H9 (cell line): ENCODE data around the gene NTF4. TPM values are rescaled to one million over a fixed set of nuclear protein-coding genes. Genes with fewer than 3 reads are reported as not detected.

ENCODE experiments used
- DNase-seq: peaks from one replicate; pipeline ENCODE4 v3.0.0-alpha.2; 2017
- H2AFZ ChIP-seq: one replicate; pipeline ENCODE4 v1.6.1; 2013; ENCODE audit warnings: mild to moderate bottlenecking, low read length, control low read depth, moderate library complexity
- H2AK5ac ChIP-seq: 2 replicates; pipeline ENCODE4 v1.6.1; 2013; ENCODE audit warnings: low read length, control low read depth, mixed read lengths; ENCODE audit not compliant: insufficient read length
- H2BK120ac ChIP-seq: one replicate; pipeline ENCODE4 v1.6.1; 2013; ENCODE audit warnings: low read depth, mild to moderate bottlenecking, low read length, control low read depth, inconsistent platforms; ENCODE audit not compliant: poor library complexity, severe bottlenecking
- H2BK12ac ChIP-seq: 2 replicates; pipeline ENCODE4 v1.6.1; 2013; ENCODE audit warnings: low read length, control low read depth, mixed read lengths, low read depth; ENCODE audit not compliant: insufficient read length
- H2BK15ac ChIP-seq: 2 replicates; pipeline ENCODE4 v1.6.1; 2013; ENCODE audit warnings: low read depth, low read length, control low read depth
- H2BK20ac ChIP-seq: one replicate; pipeline ENCODE4 v1.6.1; 2013; ENCODE audit warnings: low read depth, mild to moderate bottlenecking, low read length, control low read depth, inconsistent platforms; ENCODE audit not compliant: poor library complexity, severe bottlenecking
- H2BK5ac ChIP-seq: 2 replicates; pipeline ENCODE4 v1.6.1; 2013; ENCODE audit warnings: low read length, control low read depth, mixed read lengths; ENCODE audit not compliant: insufficient read length
- H3K14ac ChIP-seq: 2 replicates; pipeline ENCODE4 v1.6.1; 2013; ENCODE audit warnings: low read length, control low read depth; ENCODE audit not compliant: insufficient read depth
- H3K18ac ChIP-seq: 2 replicates; pipeline ENCODE4 v1.6.1; 2013; ENCODE audit warnings: low read depth, mild to moderate bottlenecking, mixed read lengths, low read length, control low read depth; ENCODE audit not compliant: insufficient read length
- H3K23ac ChIP-seq: 2 replicates; pipeline ENCODE4 v1.6.1; 2013; ENCODE audit warnings: low read length, control low read depth, mixed read lengths, low read depth; ENCODE audit not compliant: insufficient read length
- H3K23me2 ChIP-seq: 2 replicates; pipeline ENCODE4 v1.6.1; 2013; ENCODE audit warnings: low read depth, mild to moderate bottlenecking, mixed read lengths, low read length, control low read depth; ENCODE audit not compliant: insufficient read length, poor library complexity, severe bottlenecking
- H3K27ac ChIP-seq: 2 replicates; pipeline ENCODE4 v1.5.1; 2013; ENCODE audit warnings: low read length, control low read depth, mixed read lengths, low read depth; ENCODE audit not compliant: insufficient read length
- H3K27me3 ChIP-seq: 2 replicates; pipeline ENCODE4 v1.6.1; 2013; ENCODE audit warnings: low read length, control low read depth, inconsistent platforms; ENCODE audit not compliant: insufficient read depth
- H3K4ac ChIP-seq: 2 replicates; pipeline ENCODE4 v1.6.1; 2013; ENCODE audit warnings: low read depth, mild to moderate bottlenecking, control low read depth, inconsistent platforms, low read length, moderate library complexity
- H3K4me1 ChIP-seq: 2 replicates; pipeline ENCODE4 v1.6.1; 2013; ENCODE audit warnings: low read length, control low read depth, inconsistent platforms; ENCODE audit not compliant: insufficient read depth
- H3K4me2 ChIP-seq: 2 replicates; pipeline ENCODE4 v1.6.1; 2013; ENCODE audit warnings: low read length, control low read depth, mixed read lengths; ENCODE audit not compliant: insufficient read length, insufficient read depth
- H3K56ac ChIP-seq: 2 replicates; pipeline ENCODE4 v1.6.1; 2013; ENCODE audit warnings: low read depth, mild to moderate bottlenecking, mixed read lengths, low read length, control low read depth; ENCODE audit not compliant: insufficient read length
- H3K79me1 ChIP-seq: 2 replicates; pipeline ENCODE4 v1.6.1; 2013; ENCODE audit warnings: low read depth, mild to moderate bottlenecking, moderate library complexity, low read length, control low read depth, inconsistent platforms; ENCODE audit not compliant: insufficient read depth, poor library complexity, severe bottlenecking
- H3K79me2 ChIP-seq: 2 replicates; pipeline ENCODE4 v1.6.1; 2013; ENCODE audit warnings: low read length, control low read depth, inconsistent platforms; ENCODE audit not compliant: insufficient read depth
- H3K9ac ChIP-seq: 2 replicates; pipeline ENCODE4 v1.6.1; 2013; ENCODE audit warnings: low read length, control low read depth, mixed read lengths; ENCODE audit not compliant: insufficient read length; ENCODE audit errors: extremely low read depth
- H3K9me3 ChIP-seq: one replicate; pipeline ENCODE4 v1.6.1; 2013; ENCODE audit warnings: low read depth, low read length, inconsistent platforms; ENCODE audit not compliant: control insufficient read depth
- H3T11ph ChIP-seq: one replicate; pipeline ENCODE4 v1.6.1; 2013; ENCODE audit warnings: mild to moderate bottlenecking, low read length, control low read depth, inconsistent platforms
- H4K20me1 ChIP-seq: one replicate; pipeline ENCODE4 v1.6.1; 2013; ENCODE audit not compliant: control insufficient read depth, insufficient read length, insufficient read depth
- H4K5ac ChIP-seq: 2 replicates; pipeline ENCODE4 v1.6.1; 2013; ENCODE audit warnings: low read depth, mild to moderate bottlenecking, mixed read lengths, low read length, control low read depth; ENCODE audit not compliant: insufficient read length
- H4K8ac ChIP-seq: replicated peaks from 2 replicates; pipeline ENCODE4 v1.6.1; 2013; ENCODE audit warnings: low read length, control low read depth, mixed read lengths, low read depth; ENCODE audit not compliant: insufficient read length
- H4K91ac ChIP-seq: 2 replicates; pipeline ENCODE4 v1.6.1; 2013; ENCODE audit warnings: low read depth, mild to moderate bottlenecking, moderate library complexity, mixed read lengths, low read length, control low read depth; ENCODE audit not compliant: insufficient read length
- H3K27ac Mint-ChIP-seq, 3 experiments: 2 replicates in 2 of 3; 3 replicates in 1 of 3; pipeline ENCODE4 v1.8.0; 2020 to 2021; ENCODE audit warnings: mixed read lengths in 3 of 3, mild to moderate bottlenecking in 1 of 3, moderate library complexity in 1 of 3
- H3K27me3 Mint-ChIP-seq: 2 replicates; pipeline ENCODE4 v1.8.0; 2021; ENCODE audit warnings: low read depth, mild to moderate bottlenecking, moderate library complexity, mixed read lengths
- H3K36me3 Mint-ChIP-seq, 3 experiments: 2 replicates in 2 of 3; 3 replicates in 1 of 3; pipeline ENCODE4 v1.8.0; 2020 to 2021; ENCODE audit warnings: low read depth in 3 of 3, mixed read lengths in 3 of 3; ENCODE audit not compliant: insufficient read depth in 1 of 3
- H3K4me1 Mint-ChIP-seq, 2 experiments: 2 replicates each; pipeline ENCODE4 v1.8.0; 2020; ENCODE audit warnings: mixed read lengths in 2 of 2
- H3K4me3 Mint-ChIP-seq, 2 experiments: 2 replicates in 1 of 2; 3 replicates in 1 of 2; pipeline ENCODE4 v1.8.0; 2020 to 2021; ENCODE audit warnings: mild to moderate bottlenecking in 2 of 2, mixed read lengths in 2 of 2, moderate library complexity in 1 of 2
- H3K9me3 Mint-ChIP-seq, 2 experiments: 2 replicates in 1 of 2; 3 replicates in 1 of 2; pipeline ENCODE4 v1.8.0; 2020; ENCODE audit warnings: mild to moderate bottlenecking in 2 of 2, mixed read lengths in 2 of 2, moderate library complexity in 1 of 2
- CTCF ChIP-seq: fragments of 200-600 bp; sonication (generic); conservative IDR thresholded peaks from 3 replicates; pipeline ENCODE4 v1.8.0; 2021; ENCODE audit warnings: antibody characterized with exemption, mild to moderate bottlenecking
- WGBS: extraction: QIAGEN DNeasy Blood & Tissue Kit; methylation state at CpG from one replicate; pipeline ENCODE4 v1.1.7; 2013; ENCODE audit warnings: missing lambda C conversion rate, low lambda C conversion rate, mixed read lengths; ENCODE audit not compliant: insufficient read length; ENCODE audit errors: extremely low coverage; 5-methylcytosine and 5-hydroxymethylcytosine counted together
- total RNA-seq: library from RNA; stranded (reverse); gene quantifications from 2 replicates; pipeline ENCODE4 v1.2.1, GENCODE V29; 2021

NTF4 gene
- total RNA-seq, 1 experiment from 2014 or later, result 2.1 TPM

GRCh38 chr19:49092686-49093085, 28.1 kb upstream of the NTF4 start:
- Histone ChIP-seq H2BK5ac (no peak overlapping the region), H3K56ac (no peak overlapping the region), H3K27me3 (no peaks in the 10 kb centered on the region), H3K4me1 (no peaks in the 10 kb centered on the region), H2AFZ (no peak overlapping the region), H3K23me2 (no peaks in the 10 kb centered on the region), H2BK15ac (no peak overlapping the region), H3K9me3 (no peaks in the 10 kb centered on the region), H3K79me2 (peaks cover 9% of the 10 kb centered on the region; the same call in 1 of the 2 replicates), H4K20me1 (no peaks in the 10 kb centered on the region), H3K27ac (no peak overlapping the region), H3K4ac (no peak overlapping the region), H2AK5ac (no peak overlapping the region), H4K8ac (no peak overlapping the region), H2BK20ac (no peak overlapping the region), H3T11ph (no peak overlapping the region), H3K18ac (no peak overlapping the region), H3K4me2 (no peak overlapping the region), H2BK12ac (no peak overlapping the region), H4K91ac (no peak overlapping the region), H4K5ac (no peak overlapping the region), H3K79me1 (peaks cover 6% of the 10 kb centered on the region), H3K23ac (no peak overlapping the region), H2BK120ac (no peak overlapping the region), H3K14ac (no peak overlapping the region), H3K9ac (no peak overlapping the region)
- no peak for TF ChIP-seq CTCF
- Mint-ChIP-seq H3K4me3 (no peak overlapping the region), H3K27ac (peak overlapping the region in 1 of 3 experiments; percentile 63; a peak in 1 of 7 replicates), H3K9me3 (no peaks in the 10 kb centered on the region), H3K4me1 (peaks cover 3 to 4% of the 10 kb centered on the region in 2 experiments; a peak in 1 of 4 replicates), H3K27me3 (no peaks in the 10 kb centered on the region), H3K36me3 (peaks cover 39 to 85% (median 84%) of the 10 kb centered on the region in 3 experiments)
- no peak for DNase-seq
- WGBS, result no CpG with 5 or more reads among the region's 6 CpGs
